ENCODE results near the gene SRRT. TPM values are rescaled to one million over a fixed set of nuclear protein-coding genes. Genes with fewer than 3 reads are reported as not detected.
A peak's percentile ranks its signal among the peaks of the same experiment; 100 is the strongest.

Gene SRRT, protein sequence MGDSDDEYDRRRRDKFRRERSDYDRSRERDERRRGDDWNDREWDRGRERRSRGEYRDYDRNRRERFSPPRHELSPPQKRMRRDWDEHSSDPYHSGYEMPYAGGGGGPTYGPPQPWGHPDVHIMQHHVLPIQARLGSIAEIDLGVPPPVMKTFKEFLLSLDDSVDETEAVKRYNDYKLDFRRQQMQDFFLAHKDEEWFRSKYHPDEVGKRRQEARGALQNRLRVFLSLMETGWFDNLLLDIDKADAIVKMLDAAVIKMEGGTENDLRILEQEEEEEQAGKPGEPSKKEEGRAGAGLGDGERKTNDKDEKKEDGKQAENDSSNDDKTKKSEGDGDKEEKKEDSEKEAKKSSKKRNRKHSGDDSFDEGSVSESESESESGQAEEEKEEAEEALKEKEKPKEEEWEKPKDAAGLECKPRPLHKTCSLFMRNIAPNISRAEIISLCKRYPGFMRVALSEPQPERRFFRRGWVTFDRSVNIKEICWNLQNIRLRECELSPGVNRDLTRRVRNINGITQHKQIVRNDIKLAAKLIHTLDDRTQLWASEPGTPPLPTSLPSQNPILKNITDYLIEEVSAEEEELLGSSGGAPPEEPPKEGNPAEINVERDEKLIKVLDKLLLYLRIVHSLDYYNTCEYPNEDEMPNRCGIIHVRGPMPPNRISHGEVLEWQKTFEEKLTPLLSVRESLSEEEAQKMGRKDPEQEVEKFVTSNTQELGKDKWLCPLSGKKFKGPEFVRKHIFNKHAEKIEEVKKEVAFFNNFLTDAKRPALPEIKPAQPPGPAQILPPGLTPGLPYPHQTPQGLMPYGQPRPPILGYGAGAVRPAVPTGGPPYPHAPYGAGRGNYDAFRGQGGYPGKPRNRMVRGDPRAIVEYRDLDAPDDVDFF
- 70.5 TPM for total RNA-seq
- long read RNA-seq, transcript SRRT-213 (20 exons, 2,905 nt) = major isoform, 26 of 73 reads
- long read RNA-seq, transcript SRRT-216 (20 exons, 2,955 nt) = minor isoform, 7 of 73 reads
- long read RNA-seq, transcript SRRT-215 (20 exons, 2,964 nt) = minor isoform, 18 of 73 reads
- long read RNA-seq, partial matches to known transcripts = 17 of 73 reads
- long read RNA-seq, other reads (novel, unspliced or antisense) = 2 of 73 reads

- ATAC-seq (peak; percentile 97), DNase-seq (ENCODE audit: missing footprints) (peak; percentile 100)
- intact Hi-C loops (cut with DNase I) = loop anchor here (2.0 kb wide), 1 partner anchor 14 kb away; the partner anchor contains the start of gene UFSP1
Measured at GRCh38 chr7:100874577-100875355, at the start of gene SRRT. Gene SRRT (plus strand): TSS chr7:100875103. CDS start chr7:100875591, 488 bp downstream.

GRCh38 chr7:100825215-100825671, 49.7 kb upstream of the SRRT start:
- DNase-seq (ENCODE audit: missing footprints) = peak; percentile 48
- ATAC-seq = no peak
- intact Hi-C loops (cut with DNase I) = no loop called here

DNA sequence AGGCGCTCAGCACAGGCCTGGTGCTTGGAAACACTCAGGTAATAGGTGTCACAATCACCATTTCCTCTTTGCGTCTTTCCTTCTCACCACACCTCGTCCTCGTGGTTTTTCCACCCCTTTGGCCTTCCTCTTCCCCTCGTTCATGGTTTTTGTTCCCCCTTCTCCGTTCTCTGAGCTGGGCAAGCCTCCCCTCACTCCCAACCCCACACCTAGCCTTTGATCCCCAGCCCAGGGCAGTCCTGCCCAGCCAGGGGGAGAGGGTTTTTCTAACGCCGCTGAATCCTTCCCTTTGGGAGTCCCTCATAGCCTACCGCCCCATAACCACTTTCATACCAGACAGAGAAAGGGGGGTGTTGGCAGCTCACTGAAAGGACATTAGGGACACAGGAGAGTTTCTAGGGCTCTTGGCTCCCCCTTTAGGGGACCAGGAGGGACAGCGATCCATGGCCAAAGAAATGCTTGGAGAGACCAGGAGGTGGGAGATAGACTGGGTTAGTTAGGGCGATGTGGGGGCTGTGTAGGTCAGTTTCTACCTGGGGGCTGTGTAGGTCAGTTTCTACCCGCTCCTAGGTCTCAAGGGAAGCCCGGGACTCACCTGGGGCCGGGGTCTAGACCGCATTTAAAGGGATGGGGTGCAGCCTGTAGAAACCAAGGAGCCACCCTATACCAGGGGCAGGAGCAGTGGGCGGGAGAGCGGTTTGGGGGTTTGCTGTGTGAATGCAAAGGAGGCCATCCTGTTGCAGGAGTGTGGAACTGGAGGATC, 49.0 kb upstream of the SRRT start:
- no peak for ATAC-seq
- intact Hi-C loops (cut with DNase I) = loop anchor here (2.0 kb wide), 1 partner anchor 23 kb away; no protein-coding TSS in a partner anchor
- DNase-seq (ENCODE audit: missing footprints) = peak; percentile 7

DNA sequence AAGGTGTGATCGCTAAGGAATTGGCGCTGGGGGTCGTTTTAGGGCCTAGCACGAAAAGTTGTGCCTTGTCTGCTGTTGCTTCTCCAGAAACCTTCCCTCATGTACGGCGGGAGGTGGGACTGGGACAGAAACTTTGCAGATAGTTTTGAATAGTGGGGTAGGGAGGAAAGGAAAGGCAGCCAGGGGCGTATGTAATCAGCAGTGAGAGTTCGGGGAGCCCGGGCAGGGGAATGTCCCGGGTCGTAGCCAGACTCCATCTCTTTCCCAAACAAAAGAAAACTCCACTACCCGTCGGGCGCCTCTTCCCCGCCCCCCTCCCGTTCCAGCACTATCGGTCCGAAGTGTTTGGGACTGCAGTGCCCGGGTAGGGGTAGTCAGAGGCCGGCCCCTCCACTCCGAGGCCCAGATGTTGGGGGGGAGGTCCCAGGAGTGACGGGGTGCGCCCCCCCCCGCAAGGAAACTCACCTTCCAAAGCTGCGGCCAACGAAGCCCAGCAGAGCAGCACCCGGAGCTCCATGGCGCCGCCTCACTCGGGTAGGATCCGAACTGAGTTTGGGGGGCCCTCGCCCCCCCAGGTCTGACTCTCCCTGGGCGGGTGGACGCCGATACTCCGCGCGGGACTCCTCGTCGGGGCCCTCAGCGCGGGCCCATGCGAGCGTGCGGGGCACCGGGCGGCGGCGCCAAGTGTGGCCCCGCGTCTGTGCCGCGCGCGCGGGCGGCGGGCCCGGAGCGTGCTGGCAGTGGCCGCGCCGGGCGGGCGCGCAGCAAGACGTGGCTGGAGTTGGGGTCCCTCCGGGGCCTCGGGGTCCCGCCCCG, 48.2 kb upstream of the SRRT start:
- peak; percentile 4 for ATAC-seq
- DNase-seq (ENCODE audit: missing footprints) = no peak
- intact Hi-C loops (cut with DNase I) = loop anchor here (2.0 kb wide), 1 partner anchor 24 kb away; no protein-coding TSS in a partner anchor

- DNase-seq (ENCODE audit: missing footprints) (peak; percentile 86), ATAC-seq (peak; percentile 92)
- intact Hi-C loops (cut with DNase I) = loop anchor here (2.0 kb wide), 1 partner anchor 25 kb away; no protein-coding TSS in a partner anchor
Measured at GRCh38 chr7:100827330-100828226, 47.3 kb upstream of the SRRT start, which contains the start of gene EPHB4. Gene EPHB4 (minus strand): TSS chr7:100827523. CDS start chr7:100827030, 493 bp downstream.

DNA sequence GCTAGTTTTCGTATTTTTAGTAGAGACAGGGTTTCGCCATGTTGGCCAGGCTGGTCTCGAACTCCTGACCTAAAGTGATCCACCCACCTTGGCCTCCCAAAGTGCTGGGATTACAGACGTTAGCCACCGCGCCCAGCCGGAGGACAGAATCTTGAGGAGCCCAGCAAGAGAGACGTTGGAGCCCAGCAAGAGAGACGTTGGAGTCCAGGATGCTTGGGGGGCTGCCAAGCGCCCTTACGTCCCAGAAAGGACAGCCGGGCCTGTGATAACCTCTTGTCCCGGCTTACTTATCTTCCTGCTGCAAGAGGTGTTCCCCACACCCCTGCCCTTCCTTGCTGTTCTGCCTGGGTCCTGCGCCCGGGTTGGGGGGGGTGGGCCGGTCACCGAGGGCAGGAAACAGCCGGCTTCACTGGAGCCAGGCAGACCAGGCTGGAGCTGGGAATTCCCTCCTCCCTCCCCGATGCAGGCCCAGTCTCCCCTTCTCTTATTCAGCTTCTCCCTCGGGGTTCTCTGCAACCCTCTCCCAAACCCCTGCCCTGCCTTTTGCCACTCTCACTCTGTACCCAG, 45.7 kb upstream of the SRRT start:
- no peak for ATAC-seq
- intact Hi-C loops (cut with DNase I) = no loop called here
- DNase-seq (ENCODE audit: missing footprints) = peak; percentile 74

GRCh38 chr7:100830396-100830795, 44.5 kb upstream of the SRRT start:
- no peak for DNase-seq (ENCODE audit: missing footprints)
- intact Hi-C loops (cut with DNase I) = no loop called here

DNA sequence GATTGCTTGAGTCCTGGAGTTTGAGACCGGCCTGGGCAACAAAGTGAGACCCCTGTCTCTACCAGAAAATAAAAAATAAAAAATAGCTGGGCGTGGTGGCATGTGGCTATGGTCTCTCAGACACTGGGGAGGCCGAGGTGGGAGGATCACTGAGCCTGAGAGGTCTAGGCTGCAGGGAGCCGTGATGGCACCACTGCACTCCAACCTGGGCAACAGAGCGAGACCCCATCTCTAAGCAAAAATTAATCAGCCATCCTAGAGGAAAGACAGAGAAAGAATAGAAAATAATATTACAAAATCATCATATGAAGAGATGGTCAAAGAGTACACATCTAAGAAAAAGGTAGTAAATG, 42.6 kb upstream of the SRRT start:
- ATAC-seq (no peak), DNase-seq (ENCODE audit: missing footprints) (no peak)
- intact Hi-C loops (cut with DNase I) = no loop called here

More at GRCh38 chr7:100830396-100830795, 44.5 kb upstream of the SRRT start:
- ATAC-seq = no peak

- intact Hi-C loops (cut with DNase I) = no loop called here
- DNase-seq (ENCODE audit: missing footprints) = peak; percentile 79
Measured at GRCh38 chr7:100835903-100836811, 38.7 kb upstream of the SRRT start.

DNA sequence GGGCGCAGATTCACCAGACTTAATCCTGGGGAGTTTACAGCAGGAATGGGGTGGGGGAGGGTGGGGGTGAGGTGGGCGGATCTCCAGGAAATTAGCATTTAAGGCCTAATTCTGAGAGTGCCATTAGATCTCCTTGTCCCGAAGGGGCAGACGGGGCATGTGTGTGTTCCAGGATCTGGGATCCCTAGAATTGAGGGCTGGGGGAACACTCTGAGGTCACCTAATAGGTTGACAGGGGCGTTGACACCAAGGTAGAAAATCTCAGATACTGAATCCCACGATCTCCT, 38.1 kb upstream of the SRRT start:
- DNase-seq (ENCODE audit: missing footprints) (no peak), ATAC-seq (no peak)
- intact Hi-C loops (cut with DNase I) = no loop called here

More at GRCh38 chr7:100835903-100836811, 38.7 kb upstream of the SRRT start:
- peak; percentile 41 for ATAC-seq

DNA sequence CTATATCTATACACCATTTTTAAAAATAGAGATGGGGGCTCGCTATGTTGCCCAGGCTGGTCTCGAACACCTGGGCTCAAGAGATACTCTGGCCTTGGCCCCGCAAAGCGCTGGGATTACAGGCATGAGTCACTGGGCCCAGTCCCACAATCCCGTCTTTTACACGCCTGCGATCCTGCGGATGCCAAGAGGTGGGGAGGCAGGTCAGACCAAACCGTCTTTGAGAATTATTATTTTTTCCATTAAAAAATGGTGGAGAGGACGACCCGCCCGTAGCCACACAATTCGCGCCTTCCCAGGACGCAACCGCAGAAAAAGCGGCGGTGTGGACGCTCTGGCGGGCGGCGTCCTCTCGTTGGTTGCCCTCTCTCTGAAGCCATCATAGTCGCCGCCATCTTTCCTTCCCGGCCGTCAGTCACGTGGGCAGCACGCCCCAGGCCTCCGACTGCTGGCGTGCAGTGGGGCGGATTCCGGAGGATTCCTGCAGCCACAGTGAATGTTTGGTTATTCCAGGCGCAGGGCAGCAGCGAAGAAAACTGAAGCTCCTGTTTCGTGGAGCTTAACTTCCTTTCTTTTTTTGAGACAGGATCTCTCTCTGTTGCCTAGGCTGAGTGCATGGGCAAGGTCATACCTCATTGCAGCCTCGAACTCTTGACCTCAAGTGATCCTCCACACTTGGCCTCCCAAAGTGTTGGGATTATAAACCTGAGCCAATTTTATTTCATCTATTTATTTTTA, 37.6 kb upstream of the SRRT start:
- peak; percentile 97 for ATAC-seq
- intact Hi-C loops (cut with DNase I) = no loop called here
- DNase-seq (ENCODE audit: missing footprints) = peak; percentile 95

DNA sequence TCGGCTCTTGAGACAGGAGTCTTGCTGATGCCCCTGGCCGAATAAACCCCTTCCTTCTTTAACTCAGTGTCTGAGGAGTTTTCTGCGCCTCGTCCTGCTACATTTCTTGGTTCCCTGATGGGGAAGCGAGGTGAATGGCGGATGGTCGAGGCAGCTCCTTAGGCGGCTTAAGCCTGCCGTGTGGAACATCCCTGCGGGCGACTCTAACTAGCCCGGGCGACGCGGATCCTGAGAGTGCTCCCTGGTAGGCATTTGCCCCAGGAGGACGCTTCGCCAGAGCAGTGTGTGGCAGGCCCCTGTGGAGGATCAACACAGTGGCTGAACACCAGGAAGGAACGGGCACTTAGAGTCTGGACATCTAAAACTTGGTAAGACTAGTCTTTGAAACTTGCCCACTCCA, 35.5 kb upstream of the SRRT start:
- no peak for ATAC-seq
- intact Hi-C loops (cut with DNase I) = no loop called here
- DNase-seq (ENCODE audit: missing footprints) = peak; percentile 52

DNA sequence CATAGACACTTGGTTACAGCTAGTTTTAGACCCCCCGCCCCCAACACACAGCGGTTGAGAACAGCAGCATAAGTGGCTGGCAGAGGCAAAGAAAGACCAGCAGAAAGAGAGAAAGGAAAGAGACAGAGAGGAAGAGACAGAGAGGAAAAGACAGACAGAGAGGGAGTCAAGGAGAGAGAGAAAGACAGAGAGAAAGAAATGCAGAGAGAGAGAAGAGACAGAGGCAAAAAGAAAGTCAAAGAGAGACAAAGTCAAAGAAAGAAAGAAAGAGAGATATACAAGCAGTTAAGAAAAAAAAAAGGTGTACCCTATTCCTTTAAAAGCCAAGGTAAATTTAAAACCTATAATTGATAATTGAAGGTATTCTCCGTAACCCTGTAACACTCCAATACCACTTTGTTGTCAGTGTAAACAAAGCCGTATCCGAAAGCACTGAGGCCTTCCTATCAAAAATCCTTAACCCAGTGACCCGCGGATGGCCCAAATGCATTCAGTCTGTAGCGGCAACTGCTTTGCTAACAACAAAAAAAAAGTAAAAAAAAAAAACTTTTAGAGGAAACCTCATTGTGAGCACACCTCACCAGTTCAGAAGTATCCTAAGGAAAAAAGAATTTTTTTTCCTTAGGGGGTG, 34.3 kb upstream of the SRRT start:
- DNase-seq (ENCODE audit: missing footprints) (peak; percentile 5), ATAC-seq (no peak)
- intact Hi-C loops (cut with DNase I) = no loop called here
